GM18511 (cell line): Measurements from ENCODE around the gene SYNDIG1.

ENCODE experiments used
- ATAC-seq: cut with Tn5 transposase; IDR thresholded peaks from one replicate; pipeline ENCODE4 v1.9.1; 2021; ENCODE audit warnings: mild to moderate bottlenecking, moderate library complexity; ENCODE audit not compliant: unreplicated experiment

The SYNDIG1 gene

DNA sequence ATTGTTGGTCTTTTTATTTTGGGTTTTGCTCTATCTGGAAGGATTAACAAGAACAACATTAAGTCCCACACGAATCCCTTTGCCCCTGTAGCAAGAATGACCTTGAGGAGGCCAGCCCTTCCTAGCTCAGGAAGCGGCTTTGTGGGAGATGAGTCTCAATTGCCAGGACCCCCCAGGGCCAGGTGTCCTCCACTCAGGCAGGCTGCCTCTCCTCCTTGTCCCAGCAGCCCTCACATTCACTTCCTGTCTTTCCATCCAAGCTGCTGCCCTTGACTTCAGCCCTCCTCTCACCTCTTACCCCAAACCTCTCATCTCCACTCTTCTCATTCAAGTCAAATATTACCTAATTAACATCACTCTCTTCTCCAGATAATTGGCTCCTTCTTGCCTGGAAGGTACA lies 22.6 kb upstream of the SYNDIG1 start:
- ATAC-seq = no peak

GRCh38 chr20:24448170-24448569 lies 21.3 kb upstream of the SYNDIG1 start:
- no peak for ATAC-seq

- no peak for ATAC-seq
Measured at GRCh38 chr20:24449026-24449720, 20.3 kb upstream of the SYNDIG1 start.

- no peak for ATAC-seq
Measured at GRCh38 chr20:24450177-24450576, 19.3 kb upstream of the SYNDIG1 start.

DNA sequence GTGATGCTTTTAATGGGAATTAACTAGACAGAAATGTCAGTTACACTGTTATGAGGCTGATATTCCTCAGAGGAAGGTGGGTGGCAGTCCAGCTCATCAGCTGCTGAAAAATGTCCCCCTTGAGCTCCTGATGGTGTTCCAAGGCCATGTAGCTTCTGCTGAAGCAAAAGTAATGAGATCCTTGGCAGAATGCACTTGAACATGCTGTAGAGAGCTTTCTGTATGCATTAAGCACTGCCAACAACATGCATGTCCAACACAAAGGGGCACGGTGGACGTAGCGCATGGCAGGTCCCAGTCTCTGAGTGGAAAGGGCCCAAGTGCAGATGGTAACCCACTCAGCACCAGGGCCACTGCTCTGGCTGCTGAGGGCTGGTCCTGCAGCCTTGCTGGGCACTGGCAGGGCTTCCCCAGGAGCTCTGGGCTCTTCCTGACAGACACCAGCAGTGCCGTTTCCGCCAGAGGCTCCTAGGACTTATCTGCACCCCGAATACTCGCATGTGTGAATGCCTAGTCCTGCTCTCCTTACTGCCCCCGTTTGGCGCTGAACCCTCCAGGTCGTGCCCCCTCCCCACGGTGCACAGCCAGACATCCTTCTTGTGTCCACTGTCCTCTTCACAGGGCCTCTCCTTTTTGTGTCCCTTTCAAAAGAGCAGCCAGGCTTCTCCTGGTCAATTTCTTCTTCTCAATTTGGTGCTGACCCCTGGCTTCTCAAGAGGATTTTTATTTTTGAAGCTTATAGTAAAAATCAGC lies 18.6 kb upstream of the SYNDIG1 start:
- no peak for ATAC-seq

- ATAC-seq = no peak
Measured at GRCh38 chr20:24451428-24451827, 18.0 kb upstream of the SYNDIG1 start.

DNA sequence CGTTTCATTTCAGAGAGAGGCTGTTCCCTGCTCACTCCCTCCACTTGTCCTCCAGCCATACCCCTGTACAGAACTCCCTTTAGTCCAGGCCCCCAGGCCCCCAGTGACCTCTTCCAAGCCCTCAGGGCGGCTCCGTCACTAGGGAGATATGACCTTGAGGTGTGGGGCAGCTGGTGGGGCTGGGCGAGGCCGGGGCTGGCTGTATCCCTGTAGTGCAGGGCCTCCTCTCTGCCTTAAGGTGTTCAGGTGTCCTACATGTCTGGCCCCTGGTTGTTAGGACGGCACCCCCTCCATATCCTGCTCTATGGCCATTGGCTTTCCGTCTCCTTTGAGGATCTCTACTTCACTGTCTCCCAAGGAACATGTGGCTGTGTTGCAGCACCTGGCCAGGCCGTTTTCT lies 17.4 kb upstream of the SYNDIG1 start:
- no peak for ATAC-seq

DNA sequence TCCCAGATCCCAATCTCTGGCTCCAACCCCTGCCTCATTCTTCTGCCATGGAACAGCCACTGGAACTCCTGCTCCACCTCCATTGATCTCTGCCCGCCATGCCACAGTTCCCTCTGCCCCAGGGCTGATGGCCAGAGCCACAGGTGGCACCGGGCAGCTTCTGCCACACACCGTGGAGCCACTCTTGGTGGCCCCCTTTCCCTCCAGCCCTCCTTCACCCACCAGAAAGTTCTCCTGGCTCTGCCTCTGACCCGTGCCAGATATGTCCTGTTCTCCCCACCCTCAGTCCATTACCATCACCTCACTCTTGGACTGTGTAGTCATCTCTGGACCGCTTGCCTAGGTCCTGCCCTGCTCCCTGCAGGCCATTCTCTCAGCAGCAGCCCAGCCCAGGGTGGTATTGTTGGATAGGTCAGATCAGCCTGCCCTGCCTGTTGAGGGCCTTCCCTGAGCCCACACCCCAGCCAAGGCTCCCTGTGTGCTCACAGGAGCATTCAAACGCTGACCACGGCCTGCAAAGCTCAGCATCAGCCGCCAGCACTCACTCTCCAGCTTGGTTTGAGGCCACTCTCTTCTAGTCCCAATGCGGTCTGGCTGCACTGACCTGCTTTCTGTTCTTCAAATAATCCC lies 16.8 kb upstream of the SYNDIG1 start:
- ATAC-seq = no peak

- ATAC-seq = no peak
Measured at GRCh38 chr20:24453869-24454268, 15.6 kb upstream of the SYNDIG1 start.

DNA sequence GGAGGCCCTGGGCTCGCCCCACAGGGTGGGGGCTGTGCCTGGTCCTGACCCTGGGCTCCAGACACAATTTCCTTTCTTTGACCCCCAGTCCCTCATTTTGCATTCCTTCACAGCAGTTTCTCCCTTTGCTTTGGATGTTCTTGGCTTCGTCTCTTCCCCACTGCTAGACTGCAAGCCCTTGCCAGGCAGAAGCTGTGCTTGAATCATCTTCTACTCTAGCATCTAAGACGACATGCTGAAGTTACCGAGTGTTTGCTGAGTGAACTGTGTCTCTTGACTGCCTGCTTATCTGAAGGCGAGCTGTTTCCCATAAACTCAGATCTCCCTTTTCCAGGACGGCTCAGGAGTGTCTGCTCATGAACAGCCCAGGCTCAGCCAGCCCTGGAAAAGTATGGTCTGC lies 14.3 kb upstream of the SYNDIG1 start:
- ATAC-seq = no peak

GRCh38 chr20:24456398-24456781 lies 13.0 kb upstream of the SYNDIG1 start:
- no peak for ATAC-seq

DNA sequence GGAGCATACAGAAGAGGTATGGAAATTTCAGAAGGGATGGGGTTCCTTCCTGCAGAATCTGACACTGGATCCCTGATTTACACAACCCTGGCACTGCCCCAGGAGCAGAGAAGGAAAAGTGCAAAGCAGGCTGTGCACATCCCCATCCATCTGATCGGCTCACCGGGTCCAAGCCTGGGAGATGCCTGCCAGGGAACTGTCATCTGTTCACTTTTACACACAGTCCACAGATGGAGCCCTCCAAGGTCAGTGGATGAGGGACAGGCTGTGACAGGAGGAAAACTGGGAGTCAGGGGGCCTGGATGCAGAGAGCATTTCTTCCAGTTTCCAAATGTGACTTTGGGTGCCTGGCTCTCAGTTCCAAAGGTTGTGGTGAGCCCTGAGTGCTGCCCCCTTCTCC lies 11.0 kb upstream of the SYNDIG1 start:
- ATAC-seq = no peak

- no peak for ATAC-seq
Measured at GRCh38 chr20:24459733-24460132, 9.7 kb upstream of the SYNDIG1 start.

DNA sequence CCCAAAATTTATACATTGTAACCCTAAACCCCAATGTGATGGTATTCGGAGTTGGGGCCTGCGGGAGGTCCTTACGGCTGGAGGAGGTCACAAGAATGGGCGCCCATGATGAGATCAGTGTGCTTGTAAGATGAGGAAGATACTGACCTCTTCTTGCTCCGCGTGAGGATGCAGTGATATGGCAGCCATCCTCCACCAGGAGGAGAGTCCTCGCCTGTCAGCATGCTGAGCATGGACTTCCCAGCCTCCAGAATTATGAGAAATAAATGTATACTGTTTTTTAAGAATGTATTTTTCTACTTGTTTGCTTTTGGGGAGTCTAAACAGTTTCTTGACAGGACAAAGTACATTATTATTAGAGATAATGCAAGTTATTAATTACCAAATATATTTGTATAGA lies 8.7 kb upstream of the SYNDIG1 start:
- ATAC-seq = no peak

GRCh38 chr20:24461848-24462247 lies 7.6 kb upstream of the SYNDIG1 start:
- no peak for ATAC-seq

DNA sequence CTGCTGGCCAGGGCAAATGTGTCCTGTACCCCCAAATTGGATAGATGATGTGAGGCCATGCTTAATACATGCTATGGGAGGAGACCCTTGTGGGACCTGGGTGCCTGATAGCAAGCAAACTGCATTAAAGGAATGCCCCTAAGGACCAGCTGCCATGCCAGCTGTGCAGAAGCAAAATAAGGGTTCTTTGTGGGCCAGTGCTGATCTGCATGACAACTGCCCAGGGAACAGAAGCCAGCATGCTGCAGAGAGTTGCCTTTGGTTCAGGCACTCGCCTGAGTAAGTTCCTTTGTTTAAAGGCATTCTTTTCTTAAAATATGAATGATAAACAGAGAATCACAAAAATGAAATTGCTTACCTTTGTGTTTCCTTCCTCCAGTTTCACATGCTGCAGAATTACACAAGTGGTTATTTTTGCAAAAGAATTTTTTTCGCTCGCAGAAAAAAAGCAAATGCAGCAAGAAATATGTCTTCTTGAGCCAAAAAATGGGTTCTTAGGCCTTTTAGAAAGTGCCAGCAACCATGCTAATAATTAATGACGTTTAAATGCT lies 6.9 kb upstream of the SYNDIG1 start:
- ATAC-seq = no peak

DNA sequence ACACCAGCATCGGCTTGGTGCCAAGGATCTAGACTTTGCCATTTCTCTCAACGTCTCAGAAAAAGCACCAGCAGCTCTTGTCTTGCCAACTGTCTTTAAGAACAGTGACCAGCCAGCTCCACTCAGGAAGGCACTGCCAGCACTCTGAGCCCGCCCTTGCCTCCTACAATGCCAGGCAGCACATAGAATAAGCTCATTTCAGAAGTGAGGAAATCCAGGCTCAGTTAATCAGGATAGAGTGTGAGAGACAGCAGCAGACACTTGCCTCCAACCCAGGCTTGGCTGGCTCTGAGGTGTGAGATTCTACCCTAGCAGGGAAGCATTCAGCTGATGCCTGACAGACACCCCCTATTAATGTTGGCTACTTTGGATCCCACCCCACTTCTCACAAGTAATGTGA lies 4.3 kb upstream of the SYNDIG1 start:
- no peak for ATAC-seq

- no peak for ATAC-seq
Measured at GRCh38 chr20:24465730-24466129, 3.7 kb upstream of the SYNDIG1 start.

GRCh38 chr20:24468401-24469115 lies 871 bp upstream of the SYNDIG1 start:
- ATAC-seq = no peak

DNA sequence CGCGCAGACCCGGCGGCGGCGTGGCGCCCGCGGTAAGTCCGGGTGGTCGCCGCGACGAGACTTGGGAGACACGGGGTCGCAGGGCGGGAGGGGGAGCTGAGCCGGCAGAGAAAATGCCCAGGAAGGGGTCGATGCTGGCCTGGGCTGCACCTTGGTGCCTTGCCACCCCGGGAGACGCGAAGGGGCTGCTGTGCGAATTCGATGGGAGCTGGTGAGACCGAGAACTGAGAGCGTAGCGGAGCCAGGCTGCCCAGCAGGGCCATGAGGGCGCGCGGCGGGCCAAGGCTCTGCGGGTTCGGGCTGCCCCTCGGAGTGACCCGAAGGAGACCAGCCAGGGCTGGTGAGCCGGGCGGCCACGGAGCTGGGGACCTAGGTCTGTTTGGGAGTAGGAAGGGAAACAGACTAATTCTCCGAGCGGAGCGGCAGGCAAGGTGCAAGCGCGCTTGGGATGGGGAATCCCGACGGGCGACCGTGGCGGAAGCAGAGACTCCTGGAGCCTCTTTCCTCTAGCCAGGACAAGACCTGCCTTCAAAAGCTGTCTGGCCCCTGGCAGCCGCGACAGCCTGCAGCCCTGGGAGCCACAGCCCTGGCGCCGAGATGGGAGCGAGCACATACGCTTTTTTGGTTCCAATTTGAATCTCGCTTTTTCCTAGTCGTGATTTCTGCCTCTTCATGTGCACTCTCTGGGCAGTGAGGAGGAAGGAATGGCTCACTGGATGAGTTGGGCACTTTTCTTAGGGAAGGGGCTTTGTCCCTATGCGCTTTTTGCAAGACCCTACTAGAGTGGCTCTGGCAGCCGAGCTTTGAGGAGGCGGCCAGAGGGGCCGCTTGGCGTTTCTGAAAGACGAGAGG lies 691 bp downstream of the SYNDIG1 start:
- no peak for ATAC-seq
